HG03571 (cell line): Measurements from ENCODE around the gene MPP3.

Experiments used
- ATAC-seq: cut with Tn5 transposase; IDR thresholded peaks from one replicate; pipeline ENCODE4 v1.9.1; 2021; ENCODE audit not compliant: unreplicated experiment

Gene MPP3

GRCh38 chr17:43774304-43775250 lies 58.4 kb downstream of the MPP3 start:
- ATAC-seq: no peak

- ATAC-seq: no peak
These were observed 59.9 kb downstream of the MPP3 start for GRCh38 chr17:43772877-43773648.

GRCh38 chr17:43771463-43771862 lies 61.5 kb downstream of the MPP3 start:
- ATAC-seq: no peak

GRCh38 chr17:43770957-43771356 lies 62.0 kb downstream of the MPP3 start:
- ATAC-seq: no peak

- no peak for ATAC-seq
These were observed 63.1 kb downstream of the MPP3 start for GRCh38 chr17:43769859-43770258.

- ATAC-seq: no peak
These were observed 63.5 kb downstream of the MPP3 start for GRCh38 chr17:43769426-43769825.

- ATAC-seq: no peak
These were observed 64.0 kb downstream of the MPP3 start for GRCh38 chr17:43768943-43769342.

GRCh38 chr17:43768382-43768781 lies 64.6 kb downstream of the MPP3 start:
- ATAC-seq: no peak

- ATAC-seq: no peak
These were observed 65.3 kb downstream of the MPP3 start for GRCh38 chr17:43767713-43768059.

GRCh38 chr17:43767053-43767712 lies 65.8 kb downstream of the MPP3 start:
- ATAC-seq: no peak

GRCh38 chr17:43766413-43767052 lies 66.4 kb downstream of the MPP3 start:
- ATAC-seq: no peak

- peak; percentile 57 for ATAC-seq
These were observed 72.6 kb downstream of the MPP3 start for GRCh38 chr17:43760254-43760852.

- ATAC-seq: no peak
These were observed 73.1 kb downstream of the MPP3 start for GRCh38 chr17:43759836-43760235.

- ATAC-seq: no peak
These were observed 74.3 kb downstream of the MPP3 start, which contains the start of gene SOST for GRCh38 chr17:43758497-43759174. Gene SOST (minus strand): TSS chr17:43758791. CDS start chr17:43758741, 50 bp downstream.

GRCh38 chr17:43758086-43758485 lies 74.9 kb downstream of the MPP3 start:
- no peak for ATAC-seq

GRCh38 chr17:43757171-43757660 lies 75.7 kb downstream of the MPP3 start:
- ATAC-seq: no peak

GRCh38 chr17:43756201-43756600 lies 76.7 kb downstream of the MPP3 start:
- ATAC-seq: no peak

GRCh38 chr17:43755389-43755875 lies 77.5 kb downstream of the MPP3 start:
- no peak for ATAC-seq

GRCh38 chr17:43754947-43755346 lies 78.0 kb downstream of the MPP3 start:
- no peak for ATAC-seq
